Type B pancreatic cell (in vitro differentiated cells): Measurements from ENCODE around the gene AMN. TPM values are rescaled to one million over a fixed set of nuclear protein-coding genes. Genes with fewer than 3 reads are reported as not detected.
"Not testable (repeated sequence)": the region's sequence is repeated elsewhere in the genome, so short reads cannot be mapped to it uniquely, and the experiment has no call there.

ENCODE experiments used
- DNase-seq: peaks from one replicate; pipeline ENCODE4 v3.0.0; 2021; ENCODE audit warnings: mixed read lengths; ENCODE audit not compliant: unreplicated experiment; ENCODE audit errors: extremely low spot score
- H3K27ac Mint-ChIP-seq: 2 replicates; pipeline ENCODE4 v1.8.0; 2021; ENCODE audit warnings: mild to moderate bottlenecking, mixed read lengths
- H3K27me3 Mint-ChIP-seq: 2 replicates; pipeline ENCODE4 v1.8.0; 2021; ENCODE audit warnings: mixed read lengths
- H3K36me3 Mint-ChIP-seq: 2 replicates; pipeline ENCODE4 v1.8.0; 2021; ENCODE audit warnings: mixed read lengths
- H3K4me1 Mint-ChIP-seq: one replicate; pipeline ENCODE4 v1.8.0; 2021; ENCODE audit warnings: mixed read lengths; ENCODE audit not compliant: unreplicated experiment
- H3K4me3 Mint-ChIP-seq: 2 replicates; pipeline ENCODE4 v1.8.0; 2021; ENCODE audit warnings: mild to moderate bottlenecking, mixed read lengths
- H3K9me3 Mint-ChIP-seq: 2 replicates; pipeline ENCODE4 v1.8.0; 2021; ENCODE audit warnings: mixed read lengths
- total RNA-seq: library from RNA; stranded (reverse); gene quantifications from 2 replicates; pipeline ENCODE4 v1.2.1, GENCODE V29; 2021; ENCODE audit warnings: low replicate concordance
- TF ChIP-seq, protein P1 (sequence below): fragments of 200-600 bp; sonication (generic); conservative IDR thresholded peaks from 2 replicates; pipeline ENCODE4 v1.5.0; 2021; ENCODE audit warnings: antibody characterized with exemption, mild to moderate bottlenecking

The AMN gene
- total RNA-seq, 1 donor from 2014 or later = 18.3 TPM

- TF ChIP-seq, protein P1, sequence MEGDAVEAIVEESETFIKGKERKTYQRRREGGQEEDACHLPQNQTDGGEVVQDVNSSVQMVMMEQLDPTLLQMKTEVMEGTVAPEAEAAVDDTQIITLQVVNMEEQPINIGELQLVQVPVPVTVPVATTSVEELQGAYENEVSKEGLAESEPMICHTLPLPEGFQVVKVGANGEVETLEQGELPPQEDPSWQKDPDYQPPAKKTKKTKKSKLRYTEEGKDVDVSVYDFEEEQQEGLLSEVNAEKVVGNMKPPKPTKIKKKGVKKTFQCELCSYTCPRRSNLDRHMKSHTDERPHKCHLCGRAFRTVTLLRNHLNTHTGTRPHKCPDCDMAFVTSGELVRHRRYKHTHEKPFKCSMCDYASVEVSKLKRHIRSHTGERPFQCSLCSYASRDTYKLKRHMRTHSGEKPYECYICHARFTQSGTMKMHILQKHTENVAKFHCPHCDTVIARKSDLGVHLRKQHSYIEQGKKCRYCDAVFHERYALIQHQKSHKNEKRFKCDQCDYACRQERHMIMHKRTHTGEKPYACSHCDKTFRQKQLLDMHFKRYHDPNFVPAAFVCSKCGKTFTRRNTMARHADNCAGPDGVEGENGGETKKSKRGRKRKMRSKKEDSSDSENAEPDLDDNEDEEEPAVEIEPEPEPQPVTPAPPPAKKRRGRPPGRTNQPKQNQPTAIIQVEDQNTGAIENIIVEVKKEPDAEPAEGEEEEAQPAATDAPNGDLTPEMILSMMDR = no peak
- Mint-ChIP-seq H3K27ac (no peak overlapping the region), H3K27me3 (peaks cover 18% of the 10 kb centered on the region), H3K9me3 (no peaks in the 10 kb centered on the region), H3K4me3 (no peak overlapping the region), H3K4me1 (no peaks in the 10 kb centered on the region), H3K36me3 (no peaks in the 10 kb centered on the region)
- DNase-seq = no peak
Measured at GRCh38 chr14:102923925-102924486, 1.5 kb downstream of the AMN start.

DNA sequence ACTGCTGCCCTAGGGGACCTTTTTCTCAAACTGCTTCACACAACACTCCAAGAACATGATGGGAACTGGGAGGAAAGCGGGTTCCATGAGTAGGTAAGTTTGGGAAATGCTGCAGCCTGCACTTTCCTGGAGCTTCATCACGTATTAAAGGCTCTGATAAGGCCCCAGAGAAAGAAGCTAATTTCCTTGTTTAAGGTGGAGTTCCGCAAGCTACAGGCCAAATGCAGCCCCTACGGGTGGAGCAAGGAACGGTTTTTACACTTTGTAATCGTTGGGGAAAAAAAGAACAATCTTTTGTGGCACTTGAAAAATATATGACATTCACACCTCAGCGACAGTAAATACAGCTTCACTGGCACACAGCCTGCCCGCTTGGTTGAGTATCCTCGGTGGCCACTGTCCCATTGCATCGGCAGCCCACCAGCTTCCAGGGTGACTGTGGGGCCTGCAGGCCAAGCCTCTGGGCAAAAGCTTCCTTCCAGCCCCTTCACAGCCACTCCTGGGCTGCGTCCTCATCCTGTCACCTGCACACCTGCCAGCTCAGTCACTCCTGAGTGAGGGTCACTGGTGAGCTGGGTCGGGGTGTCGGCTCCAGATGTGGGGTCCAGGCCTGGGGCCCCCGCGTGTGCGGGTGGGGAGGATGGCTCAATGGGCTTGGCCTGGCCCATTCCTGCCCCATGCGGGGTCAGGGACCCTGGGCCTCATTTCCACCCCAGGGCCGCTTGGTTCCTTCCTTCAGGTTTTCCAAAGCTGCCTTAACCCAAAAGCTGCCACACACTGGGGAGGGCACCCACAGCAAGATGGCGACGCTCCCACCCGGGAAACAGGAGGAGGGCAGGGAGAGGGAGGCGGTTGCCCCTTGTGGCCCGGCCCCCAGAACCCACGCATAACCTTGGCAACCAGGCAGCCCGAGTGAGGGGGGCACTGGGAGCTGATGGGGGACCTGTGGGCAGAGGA, 2.4 kb downstream of the AMN start:
- TF ChIP-seq, protein P1 = peak; percentile 49
- Mint-ChIP-seq H3K27me3 (peaks cover 18% of the 10 kb centered on the region), H3K36me3 (no peaks in the 10 kb centered on the region), H3K4me1 (no peaks in the 10 kb centered on the region), H3K9me3 (no peaks in the 10 kb centered on the region), H3K27ac (no peak overlapping the region), H3K4me3 (no peak overlapping the region)
- no peak for DNase-seq

GRCh38 chr14:102925646-102926045, 3.2 kb downstream of the AMN start:
- H3K27ac Mint-ChIP-seq = peak overlapping the region; percentile 3
- peaks cover 18% of the 10 kb centered on the region for H3K27me3 Mint-ChIP-seq
- TF ChIP-seq, protein P1 = no peak
- H3K36me3 Mint-ChIP-seq = no peaks in the 10 kb centered on the region
- no peak overlapping the region for H3K4me3 Mint-ChIP-seq
- H3K4me1 Mint-ChIP-seq = no peaks in the 10 kb centered on the region
- DNase-seq = no peak
- no peaks in the 10 kb centered on the region for H3K9me3 Mint-ChIP-seq

DNA sequence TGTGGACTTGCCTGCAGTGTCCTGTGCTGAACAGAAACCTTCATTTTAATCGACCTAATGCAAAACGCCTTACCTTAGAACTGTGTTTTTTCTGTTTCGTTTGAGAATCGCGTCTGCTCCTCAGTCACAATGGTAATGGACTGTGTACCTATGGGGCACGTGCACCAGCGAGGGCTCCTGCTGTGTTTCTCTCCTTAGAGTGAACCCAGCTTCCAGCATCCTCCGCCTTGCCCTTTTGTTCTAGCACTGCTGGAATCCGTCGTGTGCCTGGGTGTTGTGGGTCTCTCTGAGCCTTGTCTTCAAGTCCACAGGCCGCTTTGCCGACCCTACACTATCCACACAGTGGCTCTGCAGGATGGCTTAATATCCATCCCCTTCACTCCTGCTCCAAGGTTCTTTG, 3.6 kb downstream of the AMN start:
- Mint-ChIP-seq H3K4me3 (no peak overlapping the region), H3K4me1 (no peaks in the 10 kb centered on the region), H3K27ac (peak overlapping the region; percentile 3), H3K36me3 (no peaks in the 10 kb centered on the region), H3K27me3 (peaks cover 23% of the 10 kb centered on the region), H3K9me3 (no peaks in the 10 kb centered on the region)
- TF ChIP-seq, protein P1 = no peak
- DNase-seq = no peak

DNA sequence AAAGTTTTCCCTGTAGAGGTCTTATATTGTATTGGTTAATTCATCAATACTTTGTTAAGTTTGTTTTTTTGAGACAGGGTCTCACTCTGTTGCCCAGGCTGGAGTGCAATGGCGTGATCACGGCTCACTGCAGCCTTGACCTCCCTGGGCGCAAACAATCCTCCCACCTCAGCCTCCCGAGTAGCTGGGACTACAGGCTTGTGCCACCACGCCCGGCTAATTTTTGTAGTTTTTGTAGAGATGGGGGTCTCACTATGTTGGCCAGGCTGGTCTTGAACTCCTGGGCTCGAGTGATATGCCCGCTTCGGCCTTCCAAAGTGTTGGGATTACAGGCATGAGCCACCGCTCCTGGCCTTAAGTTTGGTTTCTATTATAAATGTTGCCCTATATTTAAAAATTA, 4.4 kb downstream of the AMN start:
- Mint-ChIP-seq H3K27me3 (peaks cover 29% of the 10 kb centered on the region), H3K27ac (peak overlapping the region; percentile 96)
- DNase-seq, H3K9me3 Mint-ChIP-seq, H3K36me3 Mint-ChIP-seq, H3K4me1 Mint-ChIP-seq, H3K4me3 Mint-ChIP-seq: not testable (repeated sequence)

DNA sequence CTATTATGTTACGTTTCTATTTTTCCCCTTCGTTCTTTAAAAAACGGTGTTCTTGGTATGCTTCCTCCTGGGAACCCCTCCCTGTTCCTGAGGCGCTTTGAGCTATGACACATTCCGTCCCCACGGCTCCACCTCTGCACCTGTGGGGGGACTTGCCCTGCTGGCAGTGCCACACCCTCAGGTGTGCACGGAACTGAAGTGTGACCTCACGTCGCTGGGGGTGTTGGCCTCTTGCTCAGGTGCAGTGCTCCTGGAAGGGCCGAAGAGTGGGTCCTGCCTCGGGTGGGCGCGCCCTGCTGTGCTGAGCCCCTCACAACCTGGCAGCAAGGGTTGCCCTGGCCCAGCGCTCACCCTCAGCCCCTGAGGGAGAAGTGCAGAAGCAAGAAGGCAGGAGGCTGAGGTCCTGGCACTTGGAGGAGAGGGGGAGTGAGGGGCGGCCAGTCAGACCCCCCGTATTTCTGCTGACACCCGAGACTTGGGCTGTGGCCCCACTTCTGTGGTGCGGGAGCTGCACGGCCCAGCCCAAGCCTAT, 4.9 kb downstream of the AMN start:
- Mint-ChIP-seq H3K4me1 (no peaks in the 10 kb centered on the region), H3K27ac (peak overlapping the region; percentile 96), H3K27me3 (peaks cover 33% of the 10 kb centered on the region)

More for the DNA sequence above, 4.9 kb downstream of the AMN start:
- no peaks in the 10 kb centered on the region for H3K9me3 Mint-ChIP-seq
- H3K4me3 Mint-ChIP-seq = peak overlapping the region; percentile 80
- no peaks in the 10 kb centered on the region for H3K36me3 Mint-ChIP-seq
- no peak for DNase-seq
- TF ChIP-seq, protein P1 = no peak
